KOPT-K1 (cell line): ENCODE data around the gene LYZL1.
"Not testable (repeated sequence)": the region's sequence is repeated elsewhere in the genome, so short reads cannot be mapped to it uniquely, and the experiment has no call there.

Source experiments
- H3K27ac ChIP-seq: fragments of 200-600 bp; sonication (generic); 2 replicates; pipeline ENCODE4 v1.5.1; 2016; ENCODE audit warnings: antibody characterized with exemption, mild to moderate bottlenecking, low read depth, low read length; ENCODE audit not compliant: poor library complexity, severe bottlenecking
- H3K36me3 ChIP-seq: fragments of 200-600 bp; sonication (generic); 2 replicates; pipeline ENCODE4 v1.5.1; 2017; ENCODE audit warnings: antibody characterized with exemption, mild to moderate bottlenecking, low read length, moderate library complexity; ENCODE audit not compliant: insufficient read depth
- H3K9me3 ChIP-seq: fragments of 200-600 bp; sonication (generic); 2 replicates; pipeline ENCODE4 v1.5.1; 2017; ENCODE audit warnings: antibody characterized with exemption, low read length, mild to moderate bottlenecking; ENCODE audit not compliant: insufficient read depth, poor library complexity, severe bottlenecking

LYZL1 gene

GRCh38 chr10:29326299-29326698 lies 37.4 kb downstream of the LYZL1 start:
- Histone ChIP-seq H3K36me3 (no peaks in the 10 kb centered on the region), H3K9me3 (no peaks in the 10 kb centered on the region), H3K27ac (no peak overlapping the region)

- Histone ChIP-seq H3K36me3 (no peaks in the 10 kb centered on the region), H3K9me3 (no peaks in the 10 kb centered on the region), H3K27ac (no peak overlapping the region)
Observed at GRCh38 chr10:29326886-29327745, 38.2 kb downstream of the LYZL1 start.

- H3K36me3 ChIP-seq = no peaks in the 10 kb centered on the region
- H3K27ac ChIP-seq = no peak overlapping the region
- no peaks in the 10 kb centered on the region for H3K9me3 ChIP-seq
Observed at GRCh38 chr10:29327746-29328102, 38.9 kb downstream of the LYZL1 start.

GRCh38 chr10:29328983-29329382 lies 40.1 kb downstream of the LYZL1 start:
- H3K36me3 ChIP-seq = no peaks in the 10 kb centered on the region
- no peaks in the 10 kb centered on the region for H3K9me3 ChIP-seq
- H3K27ac ChIP-seq = no peak overlapping the region

GRCh38 chr10:29329420-29329819 lies 40.5 kb downstream of the LYZL1 start:
- Histone ChIP-seq H3K9me3 (no peaks in the 10 kb centered on the region), H3K27ac (no peak overlapping the region), H3K36me3 (no peaks in the 10 kb centered on the region)

GRCh38 chr10:29332061-29332760 lies 43.3 kb downstream of the LYZL1 start:
- no peak overlapping the region for H3K27ac ChIP-seq
- no peaks in the 10 kb centered on the region for H3K9me3 ChIP-seq
- no peaks in the 10 kb centered on the region for H3K36me3 ChIP-seq

- H3K36me3 ChIP-seq = no peaks in the 10 kb centered on the region
- H3K27ac ChIP-seq = no peak overlapping the region
- H3K9me3 ChIP-seq = no peaks in the 10 kb centered on the region
Observed at GRCh38 chr10:29332761-29333148, 43.9 kb downstream of the LYZL1 start.

- H3K27ac ChIP-seq, H3K36me3 ChIP-seq: not testable (repeated sequence)
- H3K9me3 ChIP-seq = peaks cover 11% of the 10 kb centered on the region
Observed at GRCh38 chr10:29337526-29337925, 48.7 kb downstream of the LYZL1 start.

GRCh38 chr10:29343607-29344038 lies 54.8 kb downstream of the LYZL1 start:
- H3K36me3 ChIP-seq = no peaks in the 10 kb centered on the region
- no peak overlapping the region for H3K27ac ChIP-seq
- H3K9me3 ChIP-seq = peaks cover 20% of the 10 kb centered on the region

- Histone ChIP-seq H3K9me3 (peaks cover 20% of the 10 kb centered on the region), H3K36me3 (no peaks in the 10 kb centered on the region), H3K27ac (no peak overlapping the region)
Observed at GRCh38 chr10:29344073-29344820, 55.4 kb downstream of the LYZL1 start.

GRCh38 chr10:29345144-29345909 lies 56.5 kb downstream of the LYZL1 start:
- Histone ChIP-seq H3K27ac (no peak overlapping the region), H3K36me3 (no peaks in the 10 kb centered on the region), H3K9me3 (peaks cover 20% of the 10 kb centered on the region)

- no peak overlapping the region for H3K27ac ChIP-seq
- peaks cover 20% of the 10 kb centered on the region for H3K9me3 ChIP-seq
- H3K36me3 ChIP-seq = no peaks in the 10 kb centered on the region
Observed at GRCh38 chr10:29345910-29346209, 57.0 kb downstream of the LYZL1 start.

- no peak overlapping the region for H3K27ac ChIP-seq
- no peaks in the 10 kb centered on the region for H3K36me3 ChIP-seq
Observed at GRCh38 chr10:29346296-29347001, 57.6 kb downstream of the LYZL1 start.

GRCh38 chr10:29348836-29349235 lies 60.0 kb downstream of the LYZL1 start:
- H3K27ac ChIP-seq = no peak overlapping the region
- no peaks in the 10 kb centered on the region for H3K36me3 ChIP-seq
- no peaks in the 10 kb centered on the region for H3K9me3 ChIP-seq

More at GRCh38 chr10:29346296-29347001, 57.6 kb downstream of the LYZL1 start:
- peaks cover 19% of the 10 kb centered on the region for H3K9me3 ChIP-seq
